Measurements from ENCODE around the gene MYL12B. TPM values are rescaled to one million over a fixed set of nuclear protein-coding genes. Genes with fewer than 3 reads are reported as not detected.

MYL12B gene
- total RNA-seq, 2 donors from 2014 or later, result 208 to 328 TPM

- Histone ChIP-seq H3K27me3 (replicated peaks; ENCODE audit: insufficient read depth) (no peaks in the 10 kb centered on the region), H3K4me3 (peak overlapping the region; percentile 56), H3K4me1 (ENCODE audit: control insufficient read depth in 1 of 2, low read depth in 2 of 2) (peaks cover 36 to 66% of the 10 kb centered on the region in 2 donors), H3K27ac (peak overlapping the region; percentile 99 to 100), H3K36me3 (peaks cover 32% of the 10 kb centered on the region), H3K9me3 (no peaks in the 10 kb centered on the region)
- no peak for DNase-seq (ENCODE audit: low spot score)
- ATAC-seq (ENCODE audit: insufficient number of reproducible peaks, low FRiP score, low read depth), result no peak
- TF ChIP-seq, protein P1, sequence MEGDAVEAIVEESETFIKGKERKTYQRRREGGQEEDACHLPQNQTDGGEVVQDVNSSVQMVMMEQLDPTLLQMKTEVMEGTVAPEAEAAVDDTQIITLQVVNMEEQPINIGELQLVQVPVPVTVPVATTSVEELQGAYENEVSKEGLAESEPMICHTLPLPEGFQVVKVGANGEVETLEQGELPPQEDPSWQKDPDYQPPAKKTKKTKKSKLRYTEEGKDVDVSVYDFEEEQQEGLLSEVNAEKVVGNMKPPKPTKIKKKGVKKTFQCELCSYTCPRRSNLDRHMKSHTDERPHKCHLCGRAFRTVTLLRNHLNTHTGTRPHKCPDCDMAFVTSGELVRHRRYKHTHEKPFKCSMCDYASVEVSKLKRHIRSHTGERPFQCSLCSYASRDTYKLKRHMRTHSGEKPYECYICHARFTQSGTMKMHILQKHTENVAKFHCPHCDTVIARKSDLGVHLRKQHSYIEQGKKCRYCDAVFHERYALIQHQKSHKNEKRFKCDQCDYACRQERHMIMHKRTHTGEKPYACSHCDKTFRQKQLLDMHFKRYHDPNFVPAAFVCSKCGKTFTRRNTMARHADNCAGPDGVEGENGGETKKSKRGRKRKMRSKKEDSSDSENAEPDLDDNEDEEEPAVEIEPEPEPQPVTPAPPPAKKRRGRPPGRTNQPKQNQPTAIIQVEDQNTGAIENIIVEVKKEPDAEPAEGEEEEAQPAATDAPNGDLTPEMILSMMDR (IDR thresholded peaks at IDR 0.05), result no peak
Observed at GRCh38 chr18:3251249-3251962, 10.5 kb upstream of the MYL12B start.

GRCh38 chr18:3251963-3252277 is 10.0 kb upstream of the MYL12B start:
- Histone ChIP-seq H3K4me1 (ENCODE audit: control insufficient read depth in 1 of 2, low read depth in 2 of 2) (peaks cover 38 to 71% of the 10 kb centered on the region in 2 donors), H3K36me3 (peaks cover 32% of the 10 kb centered on the region), H3K4me3 (peak overlapping the region; percentile 56), H3K27me3 (replicated peaks; ENCODE audit: insufficient read depth) (no peaks in the 10 kb centered on the region), H3K9me3 (no peaks in the 10 kb centered on the region), H3K27ac (peak overlapping the region; percentile 99 to 100)
- TF ChIP-seq, protein P1 (IDR thresholded peaks at IDR 0.05), result no peak
- ATAC-seq (ENCODE audit: insufficient number of reproducible peaks, low FRiP score, low read depth), result no peak
- DNase-seq (ENCODE audit: low spot score), result no peak

- peaks cover 44 to 80% of the 10 kb centered on the region in 2 donors for H3K4me1 ChIP-seq (ENCODE audit: control insufficient read depth in 1 of 2, low read depth in 2 of 2)
- H3K36me3 ChIP-seq, result peaks cover 39% of the 10 kb centered on the region
- H3K9me3 ChIP-seq, result no peaks in the 10 kb centered on the region
- TF ChIP-seq, protein P1 (IDR thresholded peaks at IDR 0.05), result no peak
- DNase-seq (ENCODE audit: low spot score), result no peak
- no peaks in the 10 kb centered on the region for H3K27me3 ChIP-seq (replicated peaks; ENCODE audit: insufficient read depth)
- peak overlapping the region; percentile 56 for H3K4me3 ChIP-seq
- peak overlapping the region; percentile 99 to 100 for H3K27ac ChIP-seq
- no peak for ATAC-seq (ENCODE audit: insufficient number of reproducible peaks, low FRiP score, low read depth)
Observed at GRCh38 chr18:3252843-3253242, 9.1 kb upstream of the MYL12B start.

- TF ChIP-seq, protein P1 (IDR thresholded peaks at IDR 0.05), result no peak
- DNase-seq (ENCODE audit: low spot score), result no peak
- peak overlapping the region; percentile 56 for H3K4me3 ChIP-seq
- peaks cover 47% of the 10 kb centered on the region for H3K36me3 ChIP-seq
- no peaks in the 10 kb centered on the region for H3K9me3 ChIP-seq
- H3K27ac ChIP-seq, result peak overlapping the region; percentile 99 to 100
- H3K4me1 ChIP-seq (ENCODE audit: control insufficient read depth in 1 of 2, low read depth in 2 of 2), result peaks cover 42 to 78% of the 10 kb centered on the region in 2 donors
- no peak for ATAC-seq (ENCODE audit: insufficient number of reproducible peaks, low FRiP score, low read depth)
- no peaks in the 10 kb centered on the region for H3K27me3 ChIP-seq (replicated peaks; ENCODE audit: insufficient read depth)
Observed at GRCh38 chr18:3254725-3255124, 7.2 kb upstream of the MYL12B start.

DNA sequence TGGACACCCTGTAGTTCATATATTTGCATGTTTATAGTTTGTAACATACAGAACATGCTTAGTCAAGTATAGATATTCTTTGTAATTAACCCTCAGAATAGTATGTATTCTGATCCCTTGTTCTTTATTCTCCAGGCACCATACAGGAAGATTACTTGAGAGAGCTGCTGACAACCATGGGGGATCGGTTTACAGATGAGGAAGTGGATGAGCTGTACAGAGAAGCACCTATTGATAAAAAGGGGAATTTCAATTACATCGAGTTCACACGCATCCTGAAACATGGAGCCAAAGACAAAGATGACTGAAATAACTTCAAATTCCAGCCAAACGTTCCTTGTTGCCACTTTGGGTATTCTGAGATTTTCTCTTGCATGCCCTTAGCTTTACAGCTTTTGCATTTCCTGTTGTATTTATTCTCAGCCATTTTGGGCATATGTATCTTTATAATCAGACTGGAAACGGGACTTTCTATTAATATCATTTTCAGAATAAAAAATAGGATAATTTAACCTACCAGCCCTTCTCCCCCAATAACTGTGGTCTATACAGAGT is 6.2 kb upstream of the MYL12B start:
- ATAC-seq (ENCODE audit: insufficient number of reproducible peaks, low FRiP score, low read depth) (no peak), DNase-seq (ENCODE audit: low spot score) (no peak)
- Histone ChIP-seq H3K27me3 (replicated peaks; ENCODE audit: insufficient read depth) (no peaks in the 10 kb centered on the region), H3K36me3 (peaks cover 47% of the 10 kb centered on the region), H3K4me3 (peak overlapping the region; percentile 4), H3K27ac (peak overlapping the region; percentile 99 to 100), H3K4me1 (ENCODE audit: control insufficient read depth in 1 of 2, low read depth in 2 of 2) (peaks cover 42 to 79% of the 10 kb centered on the region in 2 donors), H3K9me3 (no peaks in the 10 kb centered on the region)
- TF ChIP-seq, protein P1 (IDR thresholded peaks at IDR 0.05), result no peak

All from thoracic aorta (tissue), 2 donors.